NCI-H345 (cell line): Measurements from ENCODE around the gene UBA6.
A peak's percentile ranks its signal among the peaks of the same experiment; 100 is the strongest.
"Not testable (repeated sequence)": the region's sequence is repeated elsewhere in the genome, so short reads cannot be mapped to it uniquely, and the experiment has no call there.

Experiments used
- DNase-seq: peaks from one replicate; lab custom pipeline; 2025; lab: John Stamatoyannopoulos, UW

Gene UBA6

DNA sequence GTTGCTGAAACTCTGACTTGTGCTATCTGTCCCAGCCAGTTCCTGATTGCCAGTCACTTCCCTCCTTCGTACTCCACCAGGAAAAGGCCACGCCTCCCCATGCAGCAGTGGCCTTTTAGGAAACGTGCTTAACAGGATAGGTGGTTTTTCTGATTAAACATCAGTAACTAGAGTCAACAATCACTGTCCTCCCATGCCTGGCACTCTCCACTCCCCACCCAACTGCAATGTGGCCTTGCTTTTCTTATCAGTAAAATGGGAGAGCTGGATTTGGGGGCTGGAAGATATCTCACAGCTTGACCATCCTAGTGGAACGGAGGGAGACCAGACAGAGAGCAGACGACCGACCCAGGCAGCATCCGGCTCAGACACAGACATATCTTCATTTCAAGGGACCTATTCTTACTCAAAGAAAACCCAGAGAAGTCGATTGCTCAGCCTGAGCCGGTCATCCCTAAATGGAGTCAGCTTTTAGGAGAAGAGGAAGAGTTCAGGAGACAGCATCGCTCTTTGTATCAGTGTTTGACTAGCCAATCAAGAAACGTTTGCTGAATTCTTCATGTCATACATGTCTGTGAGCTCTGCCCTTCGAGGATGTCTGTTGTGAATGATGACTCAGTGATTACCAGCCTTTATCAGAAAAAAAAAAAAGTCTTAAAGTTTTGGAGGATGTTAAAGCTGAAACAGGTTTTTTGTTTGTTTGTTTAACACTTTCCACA, 12.7 kb upstream of the UBA6 start:
- no peak for DNase-seq

DNA sequence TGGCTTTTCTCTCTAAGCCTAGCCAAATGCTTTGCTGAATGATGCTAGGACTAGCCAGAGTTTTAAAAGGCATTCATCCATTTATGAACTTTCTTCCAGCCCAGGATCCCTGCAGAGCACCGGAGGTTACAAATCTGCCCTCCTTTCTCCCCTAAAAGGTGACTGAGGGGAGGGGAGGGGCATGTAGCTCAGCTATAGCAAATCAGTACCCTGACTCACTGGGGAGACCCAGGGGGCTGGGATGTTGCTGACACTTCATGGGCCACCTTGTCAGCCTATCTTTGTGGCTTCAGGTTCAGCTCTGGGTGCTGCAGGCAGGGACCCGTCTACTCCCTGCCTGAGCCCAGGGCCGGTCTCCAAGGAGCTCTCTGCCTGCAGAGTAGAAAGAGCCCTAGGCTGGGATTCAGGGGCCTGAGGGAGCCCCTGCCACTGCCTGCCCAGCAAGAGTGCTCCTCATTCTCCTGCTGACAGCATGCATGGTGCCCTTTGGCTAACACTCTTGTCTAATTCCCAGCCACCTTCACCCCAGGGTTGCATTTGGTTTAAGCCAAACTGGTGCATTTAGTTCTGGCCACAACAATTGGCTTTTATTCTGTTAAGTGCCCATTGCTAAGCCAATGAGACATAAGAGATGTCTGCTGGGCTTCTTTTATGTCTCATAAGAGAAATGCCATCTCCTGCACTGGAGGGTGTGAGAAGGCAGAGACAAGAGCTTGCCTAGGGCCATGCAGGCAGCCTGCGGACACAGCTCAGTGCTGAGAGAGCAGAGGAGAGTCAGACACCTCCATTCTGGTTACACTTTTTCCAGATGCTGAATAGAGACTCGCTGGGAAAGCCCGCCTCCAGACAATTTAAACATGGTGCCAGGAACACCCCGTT, 11.9 kb upstream of the UBA6 start:
- peak; percentile 4 for DNase-seq

DNA sequence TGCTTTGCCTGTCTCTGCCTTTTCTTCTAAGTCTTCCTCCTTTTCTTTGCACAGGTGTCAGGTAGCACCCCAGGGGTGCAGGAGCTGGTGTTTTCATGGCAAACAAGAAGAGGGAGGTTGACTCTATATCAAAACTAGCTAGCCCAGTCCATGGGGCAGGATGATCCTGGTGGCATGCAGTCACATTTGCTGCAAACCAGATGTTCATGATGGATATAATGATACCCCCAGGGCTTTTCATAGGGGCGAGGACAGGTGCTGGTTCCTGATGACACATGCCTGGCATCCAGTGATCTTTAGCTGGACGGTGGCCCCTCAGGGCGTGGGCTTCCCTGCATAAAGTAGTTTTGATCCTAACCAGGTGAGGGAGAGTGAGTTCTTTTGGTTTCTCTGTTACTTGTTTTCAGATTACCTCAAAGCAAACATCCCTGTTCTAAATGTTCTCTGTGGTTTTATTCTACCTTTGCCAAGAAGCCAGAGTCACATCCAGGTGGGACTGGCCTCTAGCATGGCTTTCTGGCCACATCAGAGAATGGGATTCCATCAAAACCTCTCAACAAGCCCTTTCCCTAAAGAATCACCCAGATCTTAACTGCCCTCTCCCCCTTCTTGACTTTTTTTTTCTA, 11.2 kb upstream of the UBA6 start:
- peak; percentile 14 for DNase-seq

DNA sequence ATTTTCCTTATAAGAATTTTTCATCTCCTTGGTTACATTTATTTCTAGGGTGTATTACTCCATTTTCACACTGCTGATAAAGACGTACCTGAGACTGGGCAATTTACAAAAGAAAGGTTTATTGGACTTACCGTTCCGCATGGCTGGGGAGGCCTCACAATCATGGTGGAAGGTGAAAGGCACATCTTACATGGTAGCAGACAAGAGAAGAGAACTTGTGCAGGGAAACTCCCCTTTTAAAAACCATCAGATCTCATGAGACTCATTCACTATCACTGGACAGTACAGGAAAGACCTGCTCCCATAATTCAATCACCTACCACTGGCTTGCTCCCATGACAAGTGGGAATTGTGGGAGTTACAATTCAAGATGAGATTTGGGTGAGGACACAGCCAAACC, 5.7 kb upstream of the UBA6 start:
- DNase-seq = not testable (repeated sequence)

DNA sequence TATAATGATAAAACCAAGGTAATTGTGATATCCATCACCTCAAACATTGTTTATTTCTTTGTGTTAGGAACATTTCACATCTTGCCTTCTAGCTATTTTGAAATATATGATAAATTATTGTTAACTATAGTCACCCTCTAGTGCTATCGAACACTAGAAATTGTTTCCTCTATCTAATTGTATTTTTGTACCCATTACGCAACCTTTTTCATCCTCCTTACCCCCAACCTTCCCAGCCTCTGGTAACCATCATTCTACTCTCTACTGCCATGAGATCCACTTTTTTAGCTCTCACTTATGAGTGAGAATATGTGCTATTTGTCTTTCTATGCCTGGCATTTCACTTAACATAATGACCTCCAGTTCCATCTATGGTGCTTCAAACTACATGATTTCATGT, 3.9 kb upstream of the UBA6 start:
- no peak for DNase-seq

DNA sequence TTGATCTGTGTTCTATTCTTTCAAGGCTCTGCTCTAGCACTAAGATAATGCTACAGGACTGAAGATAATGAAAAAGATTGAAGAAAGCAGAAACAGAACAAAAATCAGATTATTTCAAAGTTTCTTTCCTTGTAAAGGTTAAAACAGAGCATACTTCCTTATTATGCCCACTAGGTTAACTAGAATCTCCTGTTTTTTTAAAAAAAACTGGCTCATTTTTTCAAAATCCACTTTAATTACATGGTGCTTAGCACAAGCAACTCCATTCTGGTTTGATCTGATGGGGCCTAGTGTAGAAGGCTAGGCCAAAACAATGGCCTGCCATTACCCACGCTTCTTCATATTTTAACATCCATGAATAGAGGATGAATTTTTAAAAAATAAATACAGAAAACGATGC, 1.2 kb upstream of the UBA6 start:
- no peak for DNase-seq

DNA sequence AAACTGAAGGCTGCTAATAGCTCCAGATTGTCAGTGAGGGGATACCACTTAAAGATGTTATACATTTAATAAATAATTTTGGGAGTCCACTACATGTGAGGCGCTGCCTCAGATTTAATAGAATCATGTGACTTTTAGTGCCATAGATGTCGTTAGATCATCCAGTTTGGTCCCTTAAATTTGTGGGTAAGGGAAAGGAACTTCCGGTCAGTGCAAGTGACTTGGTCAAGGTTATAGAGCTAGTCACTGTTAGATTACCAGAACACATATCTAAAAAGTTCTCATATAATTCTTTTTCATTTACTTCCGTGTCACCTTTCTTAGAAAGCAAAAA, 529 bp upstream of the UBA6 start:
- DNase-seq = no peak

DNA sequence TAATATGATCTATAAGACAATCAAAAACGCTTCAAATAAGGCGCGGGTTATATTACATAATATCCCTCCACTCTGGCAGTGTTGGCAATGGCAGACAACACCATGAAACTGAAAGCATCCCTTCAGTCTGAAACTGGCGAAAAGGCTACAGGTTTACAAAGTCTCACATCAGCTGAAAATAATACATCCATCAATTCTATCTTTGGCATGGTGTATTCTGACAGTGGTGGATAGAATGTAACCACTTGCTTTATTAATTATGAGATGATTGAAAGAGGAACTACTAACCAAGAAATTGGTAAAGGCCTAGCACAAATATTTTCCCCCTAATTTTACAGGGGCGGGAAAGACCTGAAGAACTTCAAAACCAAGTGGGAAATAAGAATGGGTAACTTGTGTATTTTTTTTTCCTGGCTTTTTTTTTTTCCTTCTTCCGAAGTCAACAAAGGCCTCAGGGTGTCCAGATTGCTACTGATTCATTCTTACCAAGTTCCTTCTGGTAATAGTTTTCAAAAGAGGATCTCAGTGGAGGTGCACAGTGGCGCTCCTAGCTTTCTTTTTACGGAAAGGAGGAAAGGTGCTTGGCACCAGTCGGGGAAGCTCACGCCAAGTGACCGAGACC, 728 bp downstream of the UBA6 start:
- DNase-seq = no peak

DNA sequence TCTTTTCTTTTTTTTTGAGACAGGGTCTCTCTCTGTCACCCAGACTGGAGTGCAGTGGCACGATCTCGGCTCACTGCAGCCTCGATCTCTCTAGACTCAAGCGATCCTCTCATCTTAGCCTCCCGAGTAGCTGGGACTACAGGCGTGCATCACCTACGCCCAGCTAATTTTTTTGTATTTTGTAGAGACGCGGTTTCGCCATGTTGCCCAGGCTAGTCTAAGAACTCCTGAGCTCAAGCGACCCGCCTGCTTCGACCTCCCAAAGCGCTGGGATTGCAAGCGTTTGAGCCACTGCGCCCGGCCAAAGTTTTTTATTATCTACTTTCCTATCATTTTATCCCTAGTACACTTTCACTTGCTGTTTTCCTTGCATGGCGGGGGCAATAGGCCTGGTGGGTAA, 1.4 kb downstream of the UBA6 start:
- DNase-seq = no peak

DNA sequence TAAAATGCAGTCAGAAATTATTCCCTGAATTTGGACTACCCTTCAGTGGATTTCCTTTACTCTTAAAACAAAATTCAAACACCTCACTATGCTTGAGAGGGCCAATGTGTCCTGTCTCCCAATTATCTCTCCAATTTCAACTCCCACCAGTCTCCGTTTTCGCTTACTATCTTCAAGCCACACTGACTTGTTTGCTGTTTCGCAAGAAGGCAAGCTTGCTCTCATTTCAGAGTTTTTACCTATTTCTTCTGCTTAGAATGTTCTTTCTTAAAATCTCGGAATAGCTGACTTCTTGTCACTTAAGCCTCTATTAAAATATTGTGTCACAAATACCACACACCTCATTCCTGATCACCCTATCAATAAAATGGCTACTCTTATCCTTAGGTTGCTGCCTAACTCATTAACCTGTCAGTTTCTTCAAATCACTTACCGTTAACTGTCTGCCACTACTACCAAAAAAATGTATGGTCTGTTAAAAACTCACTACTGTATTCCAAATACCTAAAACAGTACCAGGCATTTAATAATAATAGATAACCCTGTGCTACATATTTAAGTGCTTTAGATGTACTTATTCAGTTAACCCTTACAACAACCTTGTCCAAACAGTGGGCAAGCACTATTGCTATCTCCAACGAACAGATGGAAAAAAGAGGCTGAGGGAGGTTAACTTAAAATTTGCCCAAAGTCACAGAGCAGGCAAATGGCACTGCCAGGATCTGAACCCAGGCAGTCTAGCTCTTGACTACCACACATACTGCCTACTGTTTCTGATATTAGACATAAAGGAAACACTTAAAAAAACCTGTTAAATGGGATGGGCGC, 2.9 kb downstream of the UBA6 start:
- no peak for DNase-seq

DNA sequence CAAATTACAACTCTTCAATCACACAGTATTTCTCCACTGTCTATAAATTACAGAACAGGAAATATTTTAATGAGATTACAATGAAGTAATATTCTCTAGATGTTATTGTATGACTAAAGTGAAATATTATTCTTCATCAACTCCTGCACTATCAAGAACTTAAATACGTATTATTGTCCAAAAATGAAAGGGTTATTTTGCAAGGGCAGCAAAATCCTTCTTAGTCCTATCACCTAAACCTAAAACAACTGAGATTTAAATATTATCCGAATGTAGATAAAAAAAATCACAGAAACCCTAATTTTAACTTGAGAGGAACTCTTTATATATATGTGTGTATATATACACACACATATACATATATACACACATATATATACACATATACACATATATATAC, 4.9 kb downstream of the UBA6 start:
- no peak for DNase-seq

DNA sequence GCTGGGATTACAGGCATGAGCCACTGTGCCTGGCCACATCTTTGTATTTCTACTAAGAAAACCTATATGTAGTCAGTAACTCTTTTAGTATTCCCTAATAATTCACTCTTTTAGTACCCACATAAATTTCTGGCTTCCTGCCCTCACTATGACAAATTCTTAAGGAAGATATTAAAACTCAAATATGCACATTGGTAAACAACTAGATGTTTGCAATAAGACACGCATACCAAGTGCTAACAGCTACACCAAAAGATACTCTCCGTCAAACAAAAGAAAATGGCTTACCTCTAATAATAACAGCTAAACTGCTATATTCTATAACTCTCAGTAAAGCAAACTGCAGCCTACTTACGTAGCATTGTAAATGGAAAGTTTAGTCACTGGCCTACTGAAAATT, 6.3 kb downstream of the UBA6 start:
- DNase-seq = no peak

DNA sequence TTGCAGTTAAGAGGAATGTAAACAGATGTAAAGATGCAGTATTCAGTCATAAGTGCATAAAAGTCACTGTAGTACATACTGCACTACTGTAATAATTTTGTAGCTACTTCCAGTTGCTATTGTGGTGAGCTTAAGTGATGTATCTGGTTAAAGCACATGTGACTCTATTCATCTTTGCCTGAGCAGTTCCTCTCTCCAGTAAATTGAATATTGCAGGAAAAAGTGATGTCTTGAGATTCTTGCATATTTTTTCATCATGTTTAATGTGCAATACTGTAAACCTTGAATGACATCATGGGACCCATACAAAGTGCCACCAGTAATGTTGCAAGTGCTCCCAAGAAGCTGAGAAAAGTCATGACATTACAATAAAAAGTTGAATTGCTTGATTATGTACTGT, 9.6 kb downstream of the UBA6 start:
- no peak for DNase-seq

DNA sequence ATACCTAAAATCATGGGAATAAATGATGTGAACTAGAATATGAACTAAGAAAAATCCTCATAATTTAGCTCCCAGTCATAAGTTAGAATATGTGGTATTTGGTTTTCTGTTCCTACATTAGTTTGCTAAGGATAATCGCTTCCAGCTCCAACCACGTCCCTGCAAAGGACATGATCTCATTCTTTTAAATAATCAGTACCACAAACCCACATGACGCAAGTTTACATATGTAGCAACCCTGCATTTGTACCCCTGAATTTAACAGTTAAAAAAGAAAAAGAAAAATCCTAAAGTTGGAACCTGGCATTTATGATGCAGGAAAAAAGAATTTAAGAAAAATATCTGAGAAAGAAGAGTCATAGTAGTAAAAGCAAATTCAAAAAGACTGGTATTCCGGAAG, 13.3 kb downstream of the UBA6 start:
- DNase-seq = no peak

DNA sequence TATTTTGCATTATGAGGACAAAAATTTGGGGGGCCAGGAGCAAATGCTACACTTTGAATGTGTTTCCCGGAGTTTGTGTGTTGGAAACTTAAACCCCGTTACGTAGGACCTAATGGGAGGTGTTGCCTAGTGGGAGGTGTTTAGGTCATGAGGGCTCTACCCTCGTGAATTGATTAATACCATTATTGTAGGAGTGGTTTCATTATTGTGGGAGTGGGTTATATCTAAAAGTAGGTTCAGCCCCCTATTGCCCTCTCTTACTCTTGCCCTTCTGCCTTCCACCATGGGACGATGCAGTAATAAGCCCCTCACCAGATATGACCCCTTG, 15.5 kb downstream of the UBA6 start:
- DNase-seq = no peak

DNA sequence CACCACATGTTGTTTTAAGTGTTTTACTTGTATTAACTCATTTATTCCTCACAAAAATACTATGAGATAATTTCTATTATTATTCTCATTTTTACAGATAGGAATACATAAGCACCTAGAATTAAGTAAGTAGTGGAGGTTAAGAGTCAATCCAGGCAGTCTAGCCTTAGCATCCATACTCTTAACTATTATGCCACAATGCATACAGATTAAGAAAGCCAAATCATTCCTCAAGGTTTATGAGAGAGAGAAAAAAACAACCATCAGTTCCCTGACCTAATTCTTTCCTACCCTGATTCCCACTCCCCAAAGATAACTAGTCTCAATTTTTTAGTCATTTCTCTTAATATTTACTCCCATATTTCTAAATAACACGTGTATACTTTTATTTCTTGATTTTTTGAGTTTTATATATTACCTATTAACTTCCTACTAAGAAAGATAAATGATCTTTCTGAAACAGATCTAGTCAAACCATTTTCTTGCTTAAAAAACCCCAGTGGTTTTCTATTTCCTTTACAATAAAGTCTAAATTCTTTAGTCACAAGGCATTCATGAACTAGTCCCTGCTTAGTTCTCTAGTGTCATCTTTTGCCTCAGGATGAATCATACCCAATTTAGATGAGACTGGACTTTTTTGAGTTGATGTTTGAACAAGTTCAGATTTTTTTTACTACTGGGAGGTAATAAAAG, 16.0 kb downstream of the UBA6 start:
- DNase-seq = no peak

DNA sequence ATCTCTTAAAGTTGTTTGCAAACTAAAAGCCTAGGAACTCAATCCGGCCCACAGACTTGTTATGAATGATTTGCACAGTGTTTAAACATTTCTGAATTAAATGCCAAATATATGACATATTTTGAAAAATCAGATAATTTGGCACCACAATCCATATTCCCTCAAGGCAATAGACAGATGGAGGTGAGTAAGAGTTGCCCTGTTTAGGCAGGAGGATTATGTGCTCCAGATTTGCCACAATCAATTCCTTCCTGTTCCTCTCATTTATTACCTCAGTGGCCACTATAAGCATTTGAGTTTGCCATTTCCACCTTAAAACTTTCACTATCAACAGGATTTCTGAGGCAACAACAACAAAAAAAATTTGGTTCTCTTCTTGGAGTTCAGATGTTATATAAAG, 18.7 kb downstream of the UBA6 start:
- no peak for DNase-seq

DNA sequence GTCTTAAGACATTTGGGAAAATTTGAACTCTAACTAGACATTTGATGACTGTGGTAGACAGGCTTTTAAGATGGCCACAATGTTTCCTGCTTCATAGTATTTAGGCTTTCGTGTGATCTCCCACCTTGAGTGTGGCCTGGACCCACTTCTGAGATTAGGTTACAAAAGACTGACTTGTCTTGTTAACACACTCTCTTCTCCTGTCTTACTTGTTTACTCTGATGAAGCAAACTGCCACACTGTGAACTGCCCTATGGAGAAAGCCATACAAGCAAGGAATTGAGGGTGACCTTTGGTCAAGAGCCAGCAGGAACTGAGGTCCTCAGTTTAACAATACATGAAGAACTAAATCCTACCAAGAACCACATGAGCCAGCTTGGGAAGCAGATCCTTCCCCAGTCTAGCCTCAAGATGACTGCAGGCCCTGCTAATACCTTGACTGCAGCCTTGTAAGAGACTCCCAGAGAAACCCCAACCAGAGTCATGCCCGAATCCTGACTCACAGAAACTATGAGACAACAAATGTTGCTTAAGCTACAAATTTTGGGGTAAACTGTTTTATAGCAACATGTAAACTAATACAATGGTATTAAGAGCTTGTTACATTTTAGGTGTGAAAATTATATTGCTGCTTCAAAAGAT, 20.3 kb downstream of the UBA6 start:
- no peak for DNase-seq

DNA sequence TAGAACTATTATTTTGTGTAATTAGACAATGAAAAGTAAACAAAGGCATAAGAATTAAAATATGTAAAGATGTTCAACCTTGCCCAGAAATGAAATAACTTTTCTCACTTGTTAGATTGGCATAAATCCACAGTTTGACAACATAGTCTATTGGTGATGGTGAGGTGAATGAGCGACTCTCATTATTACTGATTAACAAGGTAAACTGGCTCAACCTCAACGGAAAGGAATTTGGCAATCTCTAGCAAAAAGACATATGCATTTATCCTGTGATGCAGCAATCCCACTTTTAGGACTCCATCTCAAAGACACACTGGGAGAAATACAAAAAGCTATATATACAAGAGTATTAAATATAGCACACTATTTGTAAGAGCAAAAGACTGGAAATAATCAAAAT, 22.3 kb downstream of the UBA6 start:
- DNase-seq = no peak

DNA sequence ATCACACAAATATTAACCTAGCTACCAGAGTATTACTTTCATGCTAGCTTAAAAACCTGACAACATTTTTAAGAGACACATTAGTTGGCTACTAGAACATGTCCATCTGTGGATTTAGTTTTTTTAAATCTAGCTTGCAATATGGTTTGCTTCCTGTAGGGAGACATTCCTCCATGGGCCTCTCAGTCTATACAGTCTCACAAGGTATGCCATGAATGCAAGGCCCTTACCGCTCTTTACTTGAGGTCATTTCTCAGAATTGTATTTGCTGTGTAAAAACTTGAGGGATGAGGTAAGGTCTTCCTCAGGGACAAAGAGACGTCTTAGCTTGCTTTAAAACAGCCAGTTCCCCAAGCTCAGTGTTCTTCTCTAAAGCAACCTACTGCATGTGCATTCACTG, 26.9 kb downstream of the UBA6 start:
- no peak for DNase-seq

DNA sequence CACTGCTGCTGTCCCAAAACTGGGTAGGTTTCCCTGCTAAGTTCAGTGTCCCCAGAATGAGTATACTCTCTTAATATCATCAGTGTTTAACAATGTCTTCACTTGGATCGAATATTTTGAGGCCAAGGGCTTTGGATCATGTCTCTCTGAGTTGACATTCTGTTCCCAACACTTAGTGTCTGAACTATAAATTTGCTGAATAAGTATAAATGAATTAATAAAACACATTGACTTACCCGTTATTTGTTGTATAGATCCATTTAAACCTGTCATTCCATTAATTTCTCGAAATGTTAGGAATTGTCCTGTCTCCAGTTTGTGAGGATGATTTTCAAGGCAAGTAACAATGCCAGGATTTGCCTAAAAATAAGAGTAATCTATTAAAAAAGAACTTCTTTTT, 32.6 kb downstream of the UBA6 start:
- DNase-seq = no peak
